ENCODE data around the gene CDCA3. TPM values are rescaled to one million over a fixed set of nuclear protein-coding genes. Genes with fewer than 3 reads are reported as not detected.
A peak's percentile ranks its signal among the peaks of the same experiment; 100 is the strongest.

The CDCA3 gene
- total RNA-seq (2021) (98.0 and 107 TPM in 2 replicates), Bru-seq, nascent RNA (percentile 78 among the genes with signal in this experiment), BruChase-seq, experiment 1, labeled RNA remaining after a 2-hour chase (percentile 82 among the genes with signal in this experiment), BruChase-seq, experiment 2, labeled RNA remaining after a 6-hour chase (percentile 90 among the genes with signal in this experiment)
- long read RNA-seq, transcript CDCA3-207 (6 exons, 1,943 nt), result major isoform, 62 of 153 reads
- long read RNA-seq, transcript CDCA3-204 (5 exons, 1,327 nt), result minor isoform, 5 of 153 reads
- long read RNA-seq, transcript CDCA3-208 (5 exons, 985 nt), result minor isoform, 7 of 153 reads
- long read RNA-seq, partial matches to known transcripts, result 12 of 153 reads
- long read RNA-seq, other reads (novel, unspliced or antisense), result 65 of 153 reads

DNA sequence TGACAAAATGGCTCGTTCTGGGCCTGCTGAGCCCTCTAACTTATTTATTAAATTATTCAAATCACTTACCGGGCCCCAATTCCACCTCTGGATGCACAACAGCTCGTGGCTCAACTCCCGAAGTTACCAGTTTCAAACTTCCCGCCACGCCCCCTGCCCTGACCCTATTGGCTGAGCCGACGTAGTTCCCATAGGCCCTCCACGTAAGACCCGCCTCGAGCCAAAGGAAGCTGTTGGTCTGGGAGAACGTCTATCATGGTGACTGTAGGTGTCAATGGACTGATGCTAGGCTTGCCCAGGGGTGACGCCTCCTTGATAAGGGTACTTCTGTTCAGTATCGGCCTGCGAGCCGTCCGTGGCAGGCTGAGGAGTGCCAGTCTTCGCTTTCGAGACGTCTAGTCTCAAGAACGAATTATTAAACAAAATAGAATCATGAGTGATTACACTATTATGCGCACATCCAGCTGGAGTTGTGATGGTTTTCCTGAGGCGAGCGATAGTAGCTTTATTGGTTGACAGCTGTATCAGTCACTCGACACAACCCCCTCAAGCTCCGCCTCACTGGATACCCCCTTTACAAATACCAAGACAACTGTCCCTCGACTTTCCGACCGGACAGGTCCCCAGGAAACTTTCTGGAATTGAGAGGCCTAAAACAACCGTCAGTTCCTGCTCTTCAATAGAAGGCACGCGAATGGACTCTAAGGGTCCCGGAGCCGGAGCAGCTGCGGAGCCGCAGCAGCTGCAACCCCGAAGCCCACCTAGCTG, at the start of gene CDCA3:
Gene CDCA3 (minus strand): TSS at position 134 of the 768 bp plus-strand sequence. CDS start 334 bp downstream, outside the sequence.
- BruUV-seq (replicated peaks), result no TSS peak
- peaks cover 48% of the 10 kb centered on the region for H3K36me3 ChIP-seq (ENCODE audit: insufficient read depth, low read length, poor library complexity, severe bottlenecking)
- intact Hi-C loops (cut with micrococcal nuclease; ENCODE audit: unreplicated experiment), result no loop called here

GRCh38 chr12:6899837-6900519, 48.9 kb upstream of the CDCA3 start:
- Histone ChIP-seq H3K27me3 (replicated peaks; ENCODE audit: insufficient read depth, low read depth, low read length, poor library complexity) (no peaks in the 10 kb centered on the region), H3K9me3 (ENCODE audit: low read depth, low read length, poor library complexity, severe bottlenecking) (no peaks in the 10 kb centered on the region), H3K4me3 (ENCODE audit: low read depth, low read length, poor library complexity, severe bottlenecking) (no peak overlapping the region), H3K36me3 (ENCODE audit: insufficient read depth, low read length, poor library complexity, severe bottlenecking) (no peaks in the 10 kb centered on the region), H3K4me1 (ENCODE audit: insufficient read depth, low read length, poor library complexity, severe bottlenecking) (peaks cover 7% of the 10 kb centered on the region), H3K27ac (ENCODE audit: low read depth, low read length, poor library complexity, severe bottlenecking) (no peak overlapping the region)
- no TSS peak for BruUV-seq (replicated peaks)
- intact Hi-C loops (cut with micrococcal nuclease; ENCODE audit: unreplicated experiment), result no loop called here
- peak; percentile 55 for DNase-seq (ENCODE audit: low spot score)
- POLR2A ChIA-PET (ENCODE audit: low non-redundant PET), result interaction anchor here (0.9 kb wide), 1 partner anchor 31 kb away, joined by 3 read pairs; no protein-coding TSS in a partner anchor
- CTCF ChIA-PET, result interaction anchor here (0.6 kb wide), 1 partner anchor 21 kb away, joined by 4 read pairs; no protein-coding TSS in a partner anchor
- no peak for TF ChIP-seq EZH2 (IDR thresholded peaks at IDR 0.05; ENCODE audit: borderline replicate concordance, low read depth, low read length, poor library complexity, severe bottlenecking)
- TF ChIP-seq, protein P1, sequence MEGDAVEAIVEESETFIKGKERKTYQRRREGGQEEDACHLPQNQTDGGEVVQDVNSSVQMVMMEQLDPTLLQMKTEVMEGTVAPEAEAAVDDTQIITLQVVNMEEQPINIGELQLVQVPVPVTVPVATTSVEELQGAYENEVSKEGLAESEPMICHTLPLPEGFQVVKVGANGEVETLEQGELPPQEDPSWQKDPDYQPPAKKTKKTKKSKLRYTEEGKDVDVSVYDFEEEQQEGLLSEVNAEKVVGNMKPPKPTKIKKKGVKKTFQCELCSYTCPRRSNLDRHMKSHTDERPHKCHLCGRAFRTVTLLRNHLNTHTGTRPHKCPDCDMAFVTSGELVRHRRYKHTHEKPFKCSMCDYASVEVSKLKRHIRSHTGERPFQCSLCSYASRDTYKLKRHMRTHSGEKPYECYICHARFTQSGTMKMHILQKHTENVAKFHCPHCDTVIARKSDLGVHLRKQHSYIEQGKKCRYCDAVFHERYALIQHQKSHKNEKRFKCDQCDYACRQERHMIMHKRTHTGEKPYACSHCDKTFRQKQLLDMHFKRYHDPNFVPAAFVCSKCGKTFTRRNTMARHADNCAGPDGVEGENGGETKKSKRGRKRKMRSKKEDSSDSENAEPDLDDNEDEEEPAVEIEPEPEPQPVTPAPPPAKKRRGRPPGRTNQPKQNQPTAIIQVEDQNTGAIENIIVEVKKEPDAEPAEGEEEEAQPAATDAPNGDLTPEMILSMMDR (conservative IDR thresholded peaks at IDR 0.05; ENCODE audit: low read depth, low read length), result no peak

More for the DNA sequence above, at the start of gene CDCA3:
- TF ChIP-seq EZH2 (IDR thresholded peaks at IDR 0.05; ENCODE audit: borderline replicate concordance, low read depth, low read length, poor library complexity, severe bottlenecking), result no peak
- TF ChIP-seq, protein P1 (conservative IDR thresholded peaks at IDR 0.05; ENCODE audit: low read depth, low read length), result no peak
- ChIA-PET POLR2A (ENCODE audit: low non-redundant PET) (interaction anchor here (0.5 to 1.4 kb wide), 5 partner anchors 10 to 1085 kb away, joined by 3 to 7 read pairs (median 5); no protein-coding TSS in a partner anchor), CTCF (interaction anchor here (0.5 to 2.9 kb wide), 5 partner anchors 18 to 162 kb away, joined by 3 to 13 read pairs (median 4); partner anchors contain the start of genes PTMS, SPSB2 and ZNF384)
- Histone ChIP-seq H3K4me1 (ENCODE audit: insufficient read depth, low read length, poor library complexity, severe bottlenecking) (peaks cover 24% of the 10 kb centered on the region), H3K27me3 (replicated peaks; ENCODE audit: insufficient read depth, low read depth, low read length, poor library complexity) (no peaks in the 10 kb centered on the region), H3K27ac (ENCODE audit: low read depth, low read length, poor library complexity, severe bottlenecking) (peak within 1 kb of the TSS; percentile 81), H3K4me3 (ENCODE audit: low read depth, low read length, poor library complexity, severe bottlenecking) (peak within 1 kb of the TSS; percentile 67), H3K9me3 (ENCODE audit: low read depth, low read length, poor library complexity, severe bottlenecking) (no peaks in the 10 kb centered on the region)
- peak; percentile 99 for DNase-seq (ENCODE audit: low spot score)

GRCh38 chr12:6899427-6899826, 48.3 kb upstream of the CDCA3 start:
- H3K27me3 ChIP-seq (replicated peaks; ENCODE audit: insufficient read depth, low read depth, low read length, poor library complexity), result no peaks in the 10 kb centered on the region
- no TSS peak for BruUV-seq (replicated peaks)
- ChIA-PET POLR2A (ENCODE audit: low non-redundant PET) (no interaction called here), CTCF (interaction anchor here (0.6 kb wide), 1 partner anchor 22 kb away, joined by 4 read pairs; no protein-coding TSS in a partner anchor)
- H3K27ac ChIP-seq (ENCODE audit: low read depth, low read length, poor library complexity, severe bottlenecking), result no peak overlapping the region
- intact Hi-C loops (cut with micrococcal nuclease; ENCODE audit: unreplicated experiment), result no loop called here
- DNase-seq (ENCODE audit: low spot score), result no peak
- H3K36me3 ChIP-seq (ENCODE audit: insufficient read depth, low read length, poor library complexity, severe bottlenecking), result no peaks in the 10 kb centered on the region
- no peak for TF ChIP-seq EZH2 (IDR thresholded peaks at IDR 0.05; ENCODE audit: borderline replicate concordance, low read depth, low read length, poor library complexity, severe bottlenecking)
- TF ChIP-seq, protein P1 (conservative IDR thresholded peaks at IDR 0.05; ENCODE audit: low read depth, low read length), result no peak
- peaks cover 7% of the 10 kb centered on the region for H3K4me1 ChIP-seq (ENCODE audit: insufficient read depth, low read length, poor library complexity, severe bottlenecking)
- no peak overlapping the region for H3K4me3 ChIP-seq (ENCODE audit: low read depth, low read length, poor library complexity, severe bottlenecking)
- H3K9me3 ChIP-seq (ENCODE audit: low read depth, low read length, poor library complexity, severe bottlenecking), result no peaks in the 10 kb centered on the region
